K562 (cell line): ENCODE measurements around the gene COL1A1.

Experiments used
- POU5F1 ChIP-seq: fragments of 150-350 bp; IDR thresholded peaks from 2 replicates; pipeline ENCODE4 v1.6.1; 2014; ENCODE audit warnings: borderline replicate concordance, low read length, low read depth, mild to moderate bottlenecking; ENCODE audit not compliant: partially characterized antibody
- PRPF4 ChIP-seq: fragments of 200-400 bp; formaldehyde crosslinking; IDR thresholded peaks from one replicate; pipeline ENCODE4 v1.6.1; 2017; ENCODE audit warnings: low read length, low read depth, mild to moderate bottlenecking; ENCODE audit not compliant: insufficient read depth, poor library complexity, severe bottlenecking

- TF ChIP-seq POU5F1 (no peak), PRPF4 (no peak)
These were observed 11.9 kb upstream of the COL1A1 start for GRCh38 chr17:50213026-50214022.
